K562 (cell line): ENCODE results near the gene PRR29. TPM values are rescaled to one million over a fixed set of nuclear protein-coding genes. Genes with fewer than 3 reads are reported as not detected.

Experiments
- CBX3 ChIP-seq, 2 experiments: IDR thresholded peaks; 1 replicate in 1 of 2; 2 replicates in 1 of 2; pipeline ENCODE4 v1.6.1; 2012; ENCODE audit warnings: inconsistent platforms in 2 of 2, low read length in 2 of 2, borderline replicate concordance in 1 of 2, control low read depth in 1 of 2
- CC2D1A ChIP-seq: fragments of 450-650 bp; IDR thresholded peaks from 2 replicates; pipeline ENCODE4 v1.6.1; 2017; ENCODE audit warnings: mild to moderate bottlenecking
- DDX20 ChIP-seq: fragments of 450-650 bp; IDR thresholded peaks from 2 replicates; pipeline ENCODE4 v1.6.1; 2016; ENCODE audit warnings: missing genetic modification characterization, low read depth, mild to moderate bottlenecking, missing compliant biosample characterization, moderate library complexity
- FOXJ2 ChIP-seq: fragments of 200-800 bp; sonication (Bioruptor generic); IDR thresholded peaks from 2 replicates; pipeline ENCODE4 v1.6.1; 2016; ENCODE audit warnings: missing genetic modification characterization, missing compliant biosample characterization
- HMGN3 ChIP-seq: IDR thresholded peaks from 2 replicates; pipeline ENCODE4 v1.6.1; 2011; ENCODE audit warnings: borderline replicate concordance, low read depth, mild to moderate bottlenecking, mixed read lengths, low read length; ENCODE audit not compliant: insufficient read length; ENCODE audit errors: extremely low read depth
- NEUROD1 ChIP-seq: fragments of 150-350 bp; IDR thresholded peaks from 2 replicates; pipeline ENCODE4 v1.6.1; 2014; ENCODE audit warnings: borderline replicate concordance, low read length, low read depth; ENCODE audit not compliant: partially characterized antibody
- NR2C2 ChIP-seq, 2 experiments: fragments of 200-800 bp in 1 of 2; sonication (Bioruptor generic) in 1 of 2; sonication (generic) in 1 of 2; formaldehyde crosslinking in 1 of 2; IDR thresholded peaks; 2 replicates each; pipeline versions ENCODE4 v1.6.1 to v1.8.0; 2016 to 2022; ENCODE audit warnings: mild to moderate bottlenecking in 1 of 2, missing compliant biosample characterization in 1 of 2, missing genetic modification characterization in 1 of 2, missing genetic modification reagents in 1 of 2
- PRDM10 ChIP-seq: fragments of 450-650 bp; IDR thresholded peaks from 2 replicates; pipeline ENCODE4 v1.6.1; 2018; ENCODE audit not compliant: partially characterized antibody
- RBM34 ChIP-seq: fragments of 200-400 bp; formaldehyde crosslinking; IDR thresholded peaks from 2 replicates; pipeline ENCODE4 v1.6.1; 2018; ENCODE audit warnings: low read length, borderline replicate concordance; ENCODE audit not compliant: insufficient read depth
- SMC3 ChIP-seq: conservative IDR thresholded peaks from 2 replicates; pipeline ENCODE4 v1.6.1; 2011; ENCODE audit warnings: low read depth, low read length, improper control_type of control experiment; ENCODE audit not compliant: insufficient read depth
- SUPT5H ChIP-seq: fragments of 450-650 bp; IDR thresholded peaks from 2 replicates; pipeline ENCODE4 v1.6.1; 2016
- TFAP4 ChIP-seq: sonication (generic); formaldehyde crosslinking; IDR thresholded peaks from 2 replicates; pipeline ENCODE4 v1.8.0; 2022; ENCODE audit warnings: missing genetic modification reagents, mild to moderate bottlenecking, moderate library complexity, borderline replicate concordance
- THRB ChIP-seq: fragments of 450-650 bp; formaldehyde crosslinking; conservative IDR thresholded peaks from 2 replicates; pipeline ENCODE4 v1.4.0; 2022; ENCODE audit warnings: mild to moderate bottlenecking, missing genetic modification characterization
- TRIM25 ChIP-seq: fragments of 450-650 bp; IDR thresholded peaks from 2 replicates; pipeline ENCODE4 v1.7.0; 2016; ENCODE audit warnings: borderline replicate concordance
- YY1 ChIP-seq, 3 experiments: IDR thresholded peaks; 2 replicates each; pipeline ENCODE4 v1.6.1; 2011; ENCODE audit warnings: low read length in 2 of 3, mild to moderate bottlenecking in 2 of 3, moderate library complexity in 2 of 3, borderline replicate concordance in 1 of 3, control low read depth in 1 of 3, low read depth in 1 of 3; ENCODE audit not compliant: insufficient read depth in 3 of 3, insufficient replicate concordance in 2 of 3, control insufficient read depth in 1 of 3, insufficient read length in 1 of 3; ENCODE audit errors: extremely low read depth in 1 of 3
- ZNF253 ChIP-seq: fragments of 250-450 bp; sonication (Bioruptor Pico); conservative IDR thresholded peaks from 2 replicates; pipeline ENCODE4 v1.6.1; 2021; ENCODE audit warnings: mild to moderate bottlenecking
- ZNF766 ChIP-seq: fragments of 200-800 bp; sonication (Bioruptor generic); conservative IDR thresholded peaks from 2 replicates; pipeline ENCODE4 v1.6.1; 2016; ENCODE audit warnings: missing genetic modification characterization, missing compliant biosample characterization
- polyA plus RNA-seq, 8 experiments: library from polyadenylated mRNA; depleted of rRNA in 4 of 8; stranded (reverse) in 5 of 8; unstranded in 3 of 8; fragments of >200 nt; fragmentation: Nextera tagmentation in 2 of 8; fragmentation: Illumina TruSeq in 1 of 8; extraction: Ambion mirVana in 2 of 8; extraction: Trizol in 1 of 8; gene quantifications; 2 replicates each; pipeline versions ENCODE4 v1.2.1 to v1.2.3, GENCODE V29; 2011 to 2014; ENCODE audit warnings: inconsistent platforms in 1 of 8, missing spikeins in 1 of 8
- total RNA-seq, 7 experiments: library from RNA; depleted of rRNA in 6 of 7; stranded (reverse); fragments of >200 nt in 6 of 7; fragmentation: Illumina TruSeq in 2 of 7; extraction: Trizol in 2 of 7; gene quantifications; 2 replicates each; pipeline versions ENCODE4 v1.2.1 to v1.2.3, GENCODE V29; 2011 to 2021; ENCODE audit warnings: low replicate concordance in 1 of 7

The PRR29 gene
- total and polyA plus RNA-seq, 9 of the 15 experiments (the other 6 are each of a cell fraction or from before 2014, with no cell fraction given) = 0.08 to 0.58 (median 0.15) TPM; not detected in 5

GRCh38 chr17:64006361-64007088 lies 8.4 kb downstream of the PRR29 start (continued):
- TF ChIP-seq FOXJ2 (tag) (no peak), RBM34 (no peak), PRDM10 (peak; percentile 24), CBX3 (IDR thresholded peaks at IDR 0.05; ENCODE audit: borderline replicate concordance in 1 of 2, low read length in 2 of 2) (peak in 1 of 2 experiments; percentile 37; a peak in 1 of 3 replicates), THRB (CRISPR knock-in tag) (no peak), NR2C2 (CRISPR knock-in tag; IDR thresholded peaks at IDR 0.05) (no peak), NR2C2 (tag; IDR thresholded peaks at IDR 0.05) (peak; percentile 66), SUPT5H (peak; percentile 70), YY1 (IDR thresholded peaks at IDR 0.05; ENCODE audit: borderline replicate concordance in 1 of 3, control insufficient read depth in 1 of 3, extremely low read depth in 1 of 3, insufficient read depth in 3 of 3, insufficient read length in 1 of 3, insufficient replicate concordance in 2 of 3, low read depth in 1 of 3, low read length in 2 of 3) (peak in 2 of 3 experiments; percentile 36 to 45), DDX20 (tag) (no peak), CC2D1A (no peak), ZNF253 (no peak), ZNF766 (peak; percentile 67; the same call in 1 of the 2 replicates), HMGN3 (peak; percentile 76), TFAP4 (CRISPR knock-in tag) (peak; percentile 82), TRIM25 (no peak), NEUROD1 (peak; percentile 66), SMC3 (no peak)
